OCI-LY7 (cell line): ENCODE results near the gene MED13. TPM values are rescaled to one million over a fixed set of nuclear protein-coding genes. Genes with fewer than 3 reads are reported as not detected.

Experiments
- BruUV-seq: library from RNA; stranded (reverse); fragments of 400-500 nt; replicated peaks from 2 replicates; lab custom pipeline; 2021; lab: Mats Ljungman, UMichigan
- CTCF ChIA-PET: fragments of 300-600 bp; sonication (Branson Sonifier 250); formaldehyde crosslinking; loops from one replicate; lab custom pipeline; 2022; ENCODE audit warnings: antibody characterized with exemption; ENCODE audit not compliant: unreplicated experiment; lab: Charles Lee
- POLR2A ChIA-PET: fragments of 300-600 bp; sonication (Branson Sonifier 250); formaldehyde crosslinking; loops from one replicate; lab custom pipeline; 2022; ENCODE audit warnings: antibody characterized with exemption; lab: Charles Lee
- DNase-seq: peaks from one replicate; pipeline ENCODE4 v3.0.0-alpha.2; 2015; ENCODE audit warnings: low spot score
- H2AFZ ChIP-seq: fragments of 200-600 bp; sonication (generic), shearing (Covaris generic); 2 replicates; pipeline ENCODE4 v1.6.1; 2014; ENCODE audit warnings: mild to moderate bottlenecking, antibody characterized with exemption, low read length, moderate library complexity
- H3K27ac ChIP-seq: fragments of 200-600 bp; sonication (generic); 2 replicates; pipeline ENCODE4 v1.5.1; 2014; ENCODE audit warnings: mixed run types, low read depth, mild to moderate bottlenecking, moderate library complexity, low read length, inconsistent platforms; ENCODE audit not compliant: poor library complexity, severe bottlenecking
- H3K36me3 ChIP-seq: fragments of 200-600 bp; sonication (generic); 2 replicates; pipeline ENCODE4 v1.6.1; 2014; ENCODE audit warnings: mild to moderate bottlenecking, antibody characterized with exemption, low read length, moderate library complexity, mixed read lengths; ENCODE audit not compliant: insufficient read depth
- H3K4me1 ChIP-seq: fragments of 200-600 bp; sonication (generic); 2 replicates; pipeline ENCODE4 v1.5.1; 2014; ENCODE audit warnings: mild to moderate bottlenecking, low read length; ENCODE audit not compliant: insufficient read depth, poor library complexity, severe bottlenecking
- H3K4me2 ChIP-seq: fragments of 200-600 bp; sonication (generic); 2 replicates; pipeline ENCODE4 v1.6.1; 2014; ENCODE audit warnings: mild to moderate bottlenecking, low read length
- H3K4me3 ChIP-seq: fragments of 200-600 bp; sonication (generic); 2 replicates; pipeline ENCODE4 v1.5.1; 2014; ENCODE audit warnings: mild to moderate bottlenecking, low read depth, low read length; ENCODE audit not compliant: poor library complexity, severe bottlenecking
- H3K79me2 ChIP-seq: fragments of 200-600 bp; sonication (generic); 2 replicates; pipeline ENCODE4 v1.6.1; 2016; ENCODE audit warnings: low read depth, mild to moderate bottlenecking, low read length, moderate library complexity, mixed read lengths; ENCODE audit not compliant: insufficient read depth
- H3K9me2 ChIP-seq: fragments of 200-600 bp; sonication (generic); 2 replicates; pipeline ENCODE4 v1.6.1; 2016; ENCODE audit warnings: mild to moderate bottlenecking, low read length, mixed read lengths; ENCODE audit not compliant: insufficient read depth
- H3K9me3 ChIP-seq: fragments of 200-600 bp; sonication (generic); 2 replicates; pipeline ENCODE4 v1.6.1; 2014; ENCODE audit warnings: mild to moderate bottlenecking, mixed run types, low read length, mixed read lengths
- H4K20me1 ChIP-seq: fragments of 200-600 bp; sonication (generic); 2 replicates; pipeline ENCODE4 v1.6.1; 2014; ENCODE audit warnings: mild to moderate bottlenecking, antibody characterized with exemption, low read length, moderate library complexity, mixed read lengths; ENCODE audit not compliant: insufficient read depth
- EZH2phosphoT487 ChIP-seq: fragments of 200-600 bp; sonication (generic); IDR thresholded peaks from 2 replicates; pipeline ENCODE4 v1.6.1; 2018; ENCODE audit warnings: low read depth, borderline replicate concordance, mild to moderate bottlenecking, mixed run types, antibody characterized with exemption, low read length, moderate library complexity, mixed read lengths
- intact Hi-C: fragments of 100-400 bp; cut with micrococcal nuclease; formaldehyde crosslinking; loops from one replicate; pipeline ENCODE4 v1.10.0; 2022; ENCODE audit not compliant: unreplicated experiment
- total RNA-seq, 2 experiments: library from RNA; depleted of rRNA in 1 of 2; stranded (reverse); fragments of >200 nt in 1 of 2; shearing (Covaris generic) in 1 of 2; gene quantifications; 2 replicates each; pipeline ENCODE4 v1.2.3, GENCODE V29; 2014 to 2022
- TF ChIP-seq, protein P1 (sequence below): fragments of 200-600 bp; sonication (generic); conservative IDR thresholded peaks from 2 replicates; pipeline ENCODE4 v1.5.1; 2014; ENCODE audit warnings: mild to moderate bottlenecking, antibody characterized with exemption, low read length, moderate library complexity, mixed read lengths

The MED13 gene
- total RNA-seq, 2 experiments from 2014 or later = 42.3 to 70.8 TPM

GRCh38 chr17:61946359-61946758 lies 118.7 kb downstream of the MED13 start:
- Histone ChIP-seq H2AFZ (no peak overlapping the region), H3K27ac (no peak overlapping the region), H3K4me1 (no peaks in the 10 kb centered on the region), H3K4me2 (no peak overlapping the region), H3K9me3 (no peaks in the 10 kb centered on the region), H4K20me1 (no peaks in the 10 kb centered on the region), H3K9me2 (no peaks in the 10 kb centered on the region), H3K4me3 (no peak overlapping the region), H3K36me3 (peaks cover 95% of the 10 kb centered on the region), H3K79me2 (no peaks in the 10 kb centered on the region)
- TF ChIP-seq, protein P1, sequence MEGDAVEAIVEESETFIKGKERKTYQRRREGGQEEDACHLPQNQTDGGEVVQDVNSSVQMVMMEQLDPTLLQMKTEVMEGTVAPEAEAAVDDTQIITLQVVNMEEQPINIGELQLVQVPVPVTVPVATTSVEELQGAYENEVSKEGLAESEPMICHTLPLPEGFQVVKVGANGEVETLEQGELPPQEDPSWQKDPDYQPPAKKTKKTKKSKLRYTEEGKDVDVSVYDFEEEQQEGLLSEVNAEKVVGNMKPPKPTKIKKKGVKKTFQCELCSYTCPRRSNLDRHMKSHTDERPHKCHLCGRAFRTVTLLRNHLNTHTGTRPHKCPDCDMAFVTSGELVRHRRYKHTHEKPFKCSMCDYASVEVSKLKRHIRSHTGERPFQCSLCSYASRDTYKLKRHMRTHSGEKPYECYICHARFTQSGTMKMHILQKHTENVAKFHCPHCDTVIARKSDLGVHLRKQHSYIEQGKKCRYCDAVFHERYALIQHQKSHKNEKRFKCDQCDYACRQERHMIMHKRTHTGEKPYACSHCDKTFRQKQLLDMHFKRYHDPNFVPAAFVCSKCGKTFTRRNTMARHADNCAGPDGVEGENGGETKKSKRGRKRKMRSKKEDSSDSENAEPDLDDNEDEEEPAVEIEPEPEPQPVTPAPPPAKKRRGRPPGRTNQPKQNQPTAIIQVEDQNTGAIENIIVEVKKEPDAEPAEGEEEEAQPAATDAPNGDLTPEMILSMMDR = no peak
- TF ChIP-seq EZH2phosphoT487 = no peak
- POLR2A ChIA-PET = no interaction called here
- no TSS peak for BruUV-seq
- CTCF ChIA-PET = no interaction called here
- intact Hi-C loops = no loop called here
- no peak for DNase-seq

GRCh38 chr17:61943117-61943516 lies 122.0 kb downstream of the MED13 start:
- Histone ChIP-seq H3K36me3 (peaks cover 69% of the 10 kb centered on the region), H3K9me3 (no peaks in the 10 kb centered on the region), H3K79me2 (no peaks in the 10 kb centered on the region), H3K4me2 (no peak overlapping the region), H3K9me2 (no peaks in the 10 kb centered on the region), H4K20me1 (no peaks in the 10 kb centered on the region), H3K4me1 (no peaks in the 10 kb centered on the region), H3K4me3 (no peak overlapping the region), H2AFZ (no peak overlapping the region), H3K27ac (no peak overlapping the region)
- TF ChIP-seq, protein P1 = no peak
- TF ChIP-seq EZH2phosphoT487 = no peak
- DNase-seq = no peak
- intact Hi-C loops = no loop called here
- CTCF ChIA-PET = no interaction called here
- POLR2A ChIA-PET = no interaction called here
- no TSS peak for BruUV-seq

DNA sequence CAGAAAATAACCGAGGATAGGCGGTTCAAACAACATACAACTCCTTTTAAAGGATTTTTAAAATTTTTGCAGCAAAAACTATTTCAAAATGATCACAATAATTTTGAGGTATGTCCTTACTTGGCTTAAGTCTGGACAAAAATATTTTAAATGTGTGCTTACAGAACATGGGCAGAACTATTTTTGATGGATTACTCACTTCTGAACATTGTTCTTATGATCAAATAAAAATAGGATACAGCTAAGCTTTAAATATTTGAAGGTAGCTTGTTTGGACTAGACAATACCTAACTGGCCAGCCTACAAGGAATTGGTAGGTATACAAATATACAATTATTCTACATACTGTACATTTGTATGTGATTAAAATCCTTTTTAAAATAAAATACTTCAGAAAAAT lies 123.0 kb downstream of the MED13 start:
- Histone ChIP-seq H3K4me2 (no peak overlapping the region), H3K9me2 (no peaks in the 10 kb centered on the region), H3K4me1 (no peaks in the 10 kb centered on the region), H3K36me3 (peaks cover 59% of the 10 kb centered on the region), H3K4me3 (no peak overlapping the region), H3K79me2 (no peaks in the 10 kb centered on the region), H2AFZ (no peak overlapping the region), H3K27ac (no peak overlapping the region), H4K20me1 (no peaks in the 10 kb centered on the region), H3K9me3 (no peaks in the 10 kb centered on the region)
- intact Hi-C loops = no loop called here
- TF ChIP-seq, protein P1 = no peak
- TF ChIP-seq EZH2phosphoT487 = no peak
- no TSS peak for BruUV-seq
- ChIA-PET CTCF (no interaction called here), POLR2A (interaction anchor here (0.6 to 1.6 kb wide), 2 partner anchors 11 to 331 kb away, joined by 4 read pairs; no protein-coding TSS in a partner anchor)
- no peak for DNase-seq
